ENCODE results near the gene OAS2.

GRCh38 chr12:112938751-112939150 lies 39.6 kb upstream of the OAS2 start:
- no peak for TF ChIP-seq EZH2 (IDR thresholded peaks at IDR 0.05; ENCODE audit: insufficient read depth, poor library complexity, severe bottlenecking)
- TF ChIP-seq EZH2phosphoT487 (IDR thresholded peaks at IDR 0.05; ENCODE audit: insufficient read depth, low read depth), result no peak
